Type B pancreatic cell (in vitro differentiated cells): Measurements from ENCODE around the gene C1orf167. TPM values are rescaled to one million over a fixed set of nuclear protein-coding genes. Genes with fewer than 3 reads are reported as not detected.
"Not testable (repeated sequence)": the region's sequence is repeated elsewhere in the genome, so short reads cannot be mapped to it uniquely, and the experiment has no call there.

ENCODE experiments used
- DNase-seq: peaks from one replicate; pipeline ENCODE4 v3.0.0; 2021; ENCODE audit warnings: mixed read lengths; ENCODE audit not compliant: unreplicated experiment; ENCODE audit errors: extremely low spot score
- H3K27ac Mint-ChIP-seq: 2 replicates; pipeline ENCODE4 v1.8.0; 2021; ENCODE audit warnings: mild to moderate bottlenecking, mixed read lengths
- H3K27me3 Mint-ChIP-seq: 2 replicates; pipeline ENCODE4 v1.8.0; 2021; ENCODE audit warnings: mixed read lengths
- H3K36me3 Mint-ChIP-seq: 2 replicates; pipeline ENCODE4 v1.8.0; 2021; ENCODE audit warnings: mixed read lengths
- H3K4me1 Mint-ChIP-seq: one replicate; pipeline ENCODE4 v1.8.0; 2021; ENCODE audit warnings: mixed read lengths; ENCODE audit not compliant: unreplicated experiment
- H3K4me3 Mint-ChIP-seq: 2 replicates; pipeline ENCODE4 v1.8.0; 2021; ENCODE audit warnings: mild to moderate bottlenecking, mixed read lengths
- H3K9me3 Mint-ChIP-seq: 2 replicates; pipeline ENCODE4 v1.8.0; 2021; ENCODE audit warnings: mixed read lengths
- CTCF ChIP-seq: fragments of 200-600 bp; sonication (generic); conservative IDR thresholded peaks from 2 replicates; pipeline ENCODE4 v1.5.0; 2021; ENCODE audit warnings: antibody characterized with exemption, mild to moderate bottlenecking
- total RNA-seq: library from RNA; stranded (reverse); gene quantifications from 2 replicates; pipeline ENCODE4 v1.2.1, GENCODE V29; 2021; ENCODE audit warnings: low replicate concordance

Gene C1orf167
- total RNA-seq, 1 donor from 2014 or later, result not detected

- no peaks in the 10 kb centered on the region for H3K27me3 Mint-ChIP-seq
- H3K4me1 Mint-ChIP-seq, result peaks cover 30% of the 10 kb centered on the region
- peak overlapping the region; percentile 100 for H3K27ac Mint-ChIP-seq
- H3K9me3 Mint-ChIP-seq, result no peaks in the 10 kb centered on the region
- H3K36me3 Mint-ChIP-seq, result no peaks in the 10 kb centered on the region
- H3K4me3 Mint-ChIP-seq, result peak overlapping the region; percentile 100
- DNase-seq, result peak; percentile 87
- TF ChIP-seq CTCF, result no peak
Observed at GRCh38 chr1:11802973-11803885, 41.2 kb downstream of the C1orf167 start.

GRCh38 chr1:11803924-11804665, 42.1 kb downstream of the C1orf167 start:
- H3K27ac Mint-ChIP-seq, result peak overlapping the region; percentile 100
- DNase-seq, H3K36me3 Mint-ChIP-seq, H3K9me3 Mint-ChIP-seq, H3K27me3 Mint-ChIP-seq: not testable (repeated sequence)
- H3K4me1 Mint-ChIP-seq, result peaks cover 36% of the 10 kb centered on the region
- peak overlapping the region; percentile 100 for H3K4me3 Mint-ChIP-seq

- Mint-ChIP-seq H3K36me3 (peaks cover 5% of the 10 kb centered on the region), H3K4me1 (peaks cover 39% of the 10 kb centered on the region), H3K4me3 (peak overlapping the region; percentile 100), H3K27ac (peak overlapping the region; percentile 100), H3K9me3 (no peaks in the 10 kb centered on the region), H3K27me3 (no peaks in the 10 kb centered on the region)
- DNase-seq, result no peak
- TF ChIP-seq CTCF, result no peak
Observed at GRCh38 chr1:11804666-11805421, 42.9 kb downstream of the C1orf167 start.

GRCh38 chr1:11805422-11806306, 43.7 kb downstream of the C1orf167 start, which contains the start of the genes CLCN6 and MTHFR:
Gene CLCN6 (plus strand): TSS chr1:11806191. CDS start chr1:11806263, 72 bp downstream.
Gene MTHFR (minus strand): TSS chr1:11805964. CDS start chr1:11803116, 2,848 bp downstream.
- H3K36me3 Mint-ChIP-seq, result peaks cover 5% of the 10 kb centered on the region
- peak within 1 kb of the TSS; percentile 100 for H3K27ac Mint-ChIP-seq
- DNase-seq, result peak; percentile 100
- peaks cover 39% of the 10 kb centered on the region for H3K4me1 Mint-ChIP-seq
- no peak for TF ChIP-seq CTCF
- H3K9me3 Mint-ChIP-seq, result no peaks in the 10 kb centered on the region
- peak within 1 kb of the TSS; percentile 100 for H3K4me3 Mint-ChIP-seq
- no peaks in the 10 kb centered on the region for H3K27me3 Mint-ChIP-seq

- DNase-seq, result no peak
- Mint-ChIP-seq H3K4me1 (peaks cover 39% of the 10 kb centered on the region), H3K27me3 (no peaks in the 10 kb centered on the region), H3K4me3 (peak overlapping the region; percentile 100), H3K36me3 (peaks cover 5% of the 10 kb centered on the region), H3K27ac (peak overlapping the region; percentile 100), H3K9me3 (no peaks in the 10 kb centered on the region)
- no peak for TF ChIP-seq CTCF
Observed at GRCh38 chr1:11806307-11806936, 44.4 kb downstream of the C1orf167 start.
